GM12892 (cell line): ENCODE measurements around the gene GINS2.

Experiments used
- POLR2A ChIP-seq: IDR thresholded peaks from 2 replicates; pipeline ENCODE4 v1.6.1; 2011; ENCODE audit warnings: low read depth, low read length, control low read depth
- POLR2AphosphoS5 ChIP-seq: IDR thresholded peaks from 2 replicates; pipeline ENCODE4 v1.6.1; 2011; ENCODE audit warnings: low read depth, low read length, control low read depth

GRCh38 chr16:85651629-85652430, 36.9 kb downstream of the GINS2 start:
- TF ChIP-seq POLR2A (no peak), POLR2AphosphoS5 (no peak)
